HG03108 (cell line): ENCODE measurements around the gene TRIM26.
"Not testable (repeated sequence)": the region's sequence is repeated elsewhere in the genome, so short reads cannot be mapped to it uniquely, and the experiment has no call there.

ENCODE experiments used
- ATAC-seq: cut with Tn5 transposase; IDR thresholded peaks from one replicate; pipeline ENCODE4 v1.9.1; 2021; ENCODE audit warnings: moderate library complexity; ENCODE audit not compliant: unreplicated experiment

TRIM26 gene

GRCh38 chr6:30212865-30213666 lies at the start of gene TRIM26:
Gene TRIM26, minus strand, starts transcription at chr6:30213406. Its CDS starts 14,303 bp downstream, at chr6:30199103.
- ATAC-seq: peak; percentile 78

- ATAC-seq: no peak
Measured at GRCh38 chr6:30260036-30260504, 46.9 kb upstream of the TRIM26 start.

GRCh38 chr6:30259140-30260035 lies 46.2 kb upstream of the TRIM26 start:
- peak; percentile 68 for ATAC-seq

- no peak for ATAC-seq
Measured at GRCh38 chr6:30258204-30258603, 45.0 kb upstream of the TRIM26 start.

GRCh38 chr6:30252417-30252816 lies 39.2 kb upstream of the TRIM26 start:
- ATAC-seq: not testable (repeated sequence)

GRCh38 chr6:30244560-30244959 lies 31.4 kb upstream of the TRIM26 start:
- ATAC-seq: no peak

GRCh38 chr6:30238178-30238795 lies 25.1 kb upstream of the TRIM26 start:
- ATAC-seq: no peak

GRCh38 chr6:30234356-30234755 lies 21.1 kb upstream of the TRIM26 start:
- no peak for ATAC-seq

GRCh38 chr6:30231067-30231466 lies 17.9 kb upstream of the TRIM26 start:
- no peak for ATAC-seq

GRCh38 chr6:30227763-30228487 lies 14.7 kb upstream of the TRIM26 start:
- ATAC-seq: no peak

- no peak for ATAC-seq
Measured at GRCh38 chr6:30227242-30227722, 14.1 kb upstream of the TRIM26 start.

GRCh38 chr6:30223339-30223738 lies 10.1 kb upstream of the TRIM26 start:
- ATAC-seq: no peak

- ATAC-seq: not testable (repeated sequence)
Measured at GRCh38 chr6:30221956-30222355, 8.8 kb upstream of the TRIM26 start.

GRCh38 chr6:30221395-30221794 lies 8.2 kb upstream of the TRIM26 start:
- ATAC-seq: not testable (repeated sequence)

GRCh38 chr6:30219244-30219643 lies 6.0 kb upstream of the TRIM26 start:
- no peak for ATAC-seq

GRCh38 chr6:30216096-30216495 lies 2.9 kb upstream of the TRIM26 start:
- no peak for ATAC-seq

- ATAC-seq: no peak
Measured at GRCh38 chr6:30214657-30214982, 1.4 kb upstream of the TRIM26 start.

GRCh38 chr6:30213957-30214656 lies 901 bp upstream of the TRIM26 start:
- peak; percentile 54 for ATAC-seq

GRCh38 chr6:30213667-30213956 lies 406 bp upstream of the TRIM26 start:
- peak; percentile 8 for ATAC-seq

- ATAC-seq: no peak
Measured at GRCh38 chr6:30211899-30212298, 1.3 kb downstream of the TRIM26 start.
